T-helper 2 cell treated with Interferon-gamma antibody and Interleukin-4, amounts not matched to agents 100 ng/mL and 5 ng/mL, for 36 hours (primary cell): ENCODE data around the gene FLT3. TPM values are rescaled to one million over a fixed set of nuclear protein-coding genes. Genes with fewer than 3 reads are reported as not detected.
"Not testable (repeated sequence)": the region's sequence is repeated elsewhere in the genome, so short reads cannot be mapped to it uniquely, and the experiment has no call there.

Experiments
- intact Hi-C: fragments of 100-400 bp; cut with micrococcal nuclease; formaldehyde crosslinking; loops from one replicate; pipeline ENCODE4 v1.15.1; 2023
- total RNA-seq: library from RNA; stranded (reverse); gene quantifications from 2 replicates; pipeline ENCODE4 v1.2.3, GENCODE V29; 2022

The FLT3 gene
- total RNA-seq, 1 donor from 2014 or later, result not detected

DNA sequence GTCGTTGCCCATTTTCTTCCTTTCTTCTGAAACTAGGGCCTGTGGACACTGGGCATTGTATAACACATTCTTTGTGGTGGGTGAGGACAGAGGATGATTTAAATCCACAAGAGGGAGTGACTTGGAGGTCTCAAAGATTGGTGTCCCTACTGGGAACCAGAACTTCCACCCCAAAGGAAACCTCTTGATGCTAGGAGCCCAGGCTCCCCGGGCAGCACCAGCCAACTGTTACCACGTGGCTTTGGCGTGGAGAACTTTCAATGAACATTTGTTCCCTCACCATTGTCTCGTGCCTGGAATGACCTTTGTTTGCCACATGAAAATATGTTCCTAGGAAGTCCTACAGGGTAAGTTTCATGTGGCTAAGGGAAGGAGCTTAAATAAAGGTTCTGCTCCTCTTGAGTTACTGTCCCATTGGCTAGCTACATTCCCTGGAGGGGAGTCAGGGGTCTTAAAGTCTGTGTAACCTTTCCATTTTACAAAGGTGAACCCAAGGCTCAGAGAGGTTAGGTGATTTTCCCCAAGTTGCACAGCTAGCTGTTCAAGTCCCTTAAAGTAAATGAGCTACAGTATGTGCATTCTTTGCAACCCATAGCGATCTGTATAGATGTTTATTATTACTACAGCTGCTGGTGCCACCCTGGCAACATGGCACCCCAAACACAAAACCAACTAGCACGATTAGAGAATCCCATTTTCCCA is 126.3 kb downstream of the FLT3 start:
- intact Hi-C loops, result no loop called here

DNA sequence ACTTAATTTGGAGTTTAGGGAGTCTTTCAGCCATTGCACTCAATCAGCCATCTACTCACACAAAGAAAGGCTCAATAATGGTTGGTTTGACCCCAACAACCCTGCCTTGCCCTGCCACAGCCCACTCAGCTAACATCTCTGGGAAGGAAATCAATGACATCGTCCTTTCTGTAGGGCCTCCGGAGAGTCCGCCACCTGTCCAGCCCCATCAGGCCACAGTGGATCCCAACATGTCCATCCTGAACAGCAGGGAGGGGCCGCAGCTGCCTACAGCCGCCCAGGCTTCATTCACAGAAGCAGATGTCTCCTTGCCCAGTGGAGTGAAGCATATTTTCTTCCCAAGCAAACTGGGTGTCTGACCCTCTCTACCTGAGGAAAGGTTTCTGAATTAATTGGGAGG is 127.1 kb downstream of the FLT3 start:
- intact Hi-C loops, result no loop called here

DNA sequence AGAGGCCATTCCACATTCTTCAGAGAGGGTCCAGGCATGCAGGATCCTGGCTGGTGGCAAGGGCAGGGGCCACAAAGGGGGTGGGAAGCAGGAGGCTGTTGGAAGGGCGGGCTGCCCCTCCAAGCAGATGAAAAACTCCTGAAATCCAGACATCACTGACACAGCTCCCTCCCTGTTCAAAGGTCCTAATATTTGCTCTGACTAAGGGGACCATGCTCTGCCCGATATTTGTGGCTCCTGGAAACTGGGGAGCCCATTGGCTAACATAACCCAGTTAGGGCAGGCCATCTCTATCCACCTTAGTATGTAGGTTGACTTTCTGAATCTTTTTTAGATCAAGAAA is 127.9 kb downstream of the FLT3 start:
- intact Hi-C loops, result no loop called here

DNA sequence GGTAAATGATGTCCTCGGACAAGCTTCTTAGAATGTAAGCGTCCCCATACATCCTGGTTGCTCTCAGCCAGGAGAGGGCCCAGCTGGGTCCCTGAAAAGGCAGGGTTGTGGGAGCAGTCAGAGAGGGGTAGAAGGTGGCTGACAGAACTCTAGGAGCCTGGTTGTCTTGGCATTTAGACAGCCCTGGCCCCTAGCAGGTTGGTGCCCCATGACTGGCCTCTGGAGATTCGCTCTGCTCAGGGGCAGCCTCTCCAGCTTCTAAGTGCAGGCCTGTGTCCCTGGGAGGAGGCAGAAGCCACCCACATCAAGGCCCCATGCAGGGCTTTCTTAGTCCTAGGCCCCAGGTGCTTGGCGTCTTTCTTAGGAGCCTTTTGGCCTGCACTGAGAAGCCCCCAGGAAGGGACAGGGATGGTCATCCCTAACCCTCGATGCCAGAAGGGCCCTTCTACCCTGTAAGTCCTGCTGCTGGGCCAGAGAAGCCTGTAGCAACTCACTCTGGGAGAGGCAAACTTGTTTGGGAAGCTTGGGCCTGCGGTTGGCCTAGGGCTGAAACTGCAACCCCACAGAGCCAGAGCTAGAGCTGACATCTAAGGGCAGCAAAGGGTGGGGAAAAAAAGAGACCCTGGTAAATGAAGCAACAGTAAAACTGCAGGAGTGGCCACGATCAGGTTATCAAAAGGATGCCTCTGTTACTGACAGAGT is 128.4 kb downstream of the FLT3 start:
- intact Hi-C loops, result no loop called here

DNA sequence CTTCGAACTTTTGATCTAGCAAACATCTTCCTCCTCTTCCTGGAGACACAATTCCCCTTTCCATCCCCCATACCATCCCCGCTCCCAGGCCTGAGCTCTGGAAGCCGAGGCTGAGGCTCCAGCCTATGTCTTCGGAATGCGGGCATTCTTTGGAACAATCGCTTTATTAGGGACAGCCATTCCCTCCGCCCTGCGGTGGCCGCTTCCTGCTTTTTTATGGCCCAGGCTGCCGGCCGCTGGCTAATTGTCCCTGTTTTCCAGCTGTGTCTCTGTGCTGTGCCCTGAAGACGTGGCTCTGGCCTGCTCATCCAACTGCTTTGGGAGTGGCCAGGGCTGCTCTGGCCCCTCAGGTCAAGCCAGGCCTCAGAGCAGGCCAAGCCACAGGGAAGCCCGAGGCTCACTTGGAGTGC is 129.1 kb downstream of the FLT3 start:
- intact Hi-C loops, result no loop called here

DNA sequence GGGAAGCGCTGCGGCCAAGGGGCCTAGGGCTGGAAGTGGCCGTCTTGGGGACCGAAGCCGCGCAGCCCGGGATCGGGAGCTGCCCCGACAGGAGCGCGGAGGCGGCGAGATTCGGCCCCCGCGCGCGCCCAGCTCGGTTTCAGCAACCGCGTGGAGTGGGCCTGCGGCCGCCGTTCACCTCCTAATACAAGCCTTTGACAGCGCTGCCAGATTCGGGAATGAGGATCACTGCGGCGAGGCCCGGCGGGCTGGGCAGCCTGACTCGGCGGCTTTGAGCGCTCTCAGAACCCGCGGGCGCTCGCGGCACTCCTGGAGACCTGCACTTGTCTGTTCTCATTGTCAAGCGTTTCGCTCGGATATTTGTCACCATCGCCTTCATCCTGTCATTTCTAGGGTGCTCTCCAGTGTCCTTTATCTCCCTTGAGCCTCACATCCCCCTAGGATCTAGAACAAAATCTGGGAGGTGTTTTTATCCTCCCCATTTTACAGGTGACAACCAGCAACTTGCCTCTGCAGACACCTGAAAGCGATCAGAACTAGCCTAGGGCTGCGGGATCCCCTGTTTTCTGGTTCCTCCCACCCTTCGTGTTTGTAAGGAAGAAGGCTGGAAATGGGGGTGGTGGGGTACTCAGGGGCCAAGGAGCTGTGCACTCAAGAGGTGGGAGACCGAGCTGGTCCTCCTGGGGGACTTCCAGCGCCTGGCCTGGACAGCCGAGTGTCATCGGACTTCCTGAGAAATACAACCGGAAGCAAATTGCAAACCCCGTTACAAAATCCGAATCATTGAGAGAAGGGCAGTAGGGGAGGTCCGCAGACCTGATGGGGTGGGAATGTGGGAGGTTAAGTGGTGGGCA is 129.8 kb downstream of the FLT3 start:
- intact Hi-C loops, result no loop called here

GRCh38 chr13:27969866-27970229 is 130.5 kb downstream of the FLT3 start:
- intact Hi-C loops, result no loop called here

DNA sequence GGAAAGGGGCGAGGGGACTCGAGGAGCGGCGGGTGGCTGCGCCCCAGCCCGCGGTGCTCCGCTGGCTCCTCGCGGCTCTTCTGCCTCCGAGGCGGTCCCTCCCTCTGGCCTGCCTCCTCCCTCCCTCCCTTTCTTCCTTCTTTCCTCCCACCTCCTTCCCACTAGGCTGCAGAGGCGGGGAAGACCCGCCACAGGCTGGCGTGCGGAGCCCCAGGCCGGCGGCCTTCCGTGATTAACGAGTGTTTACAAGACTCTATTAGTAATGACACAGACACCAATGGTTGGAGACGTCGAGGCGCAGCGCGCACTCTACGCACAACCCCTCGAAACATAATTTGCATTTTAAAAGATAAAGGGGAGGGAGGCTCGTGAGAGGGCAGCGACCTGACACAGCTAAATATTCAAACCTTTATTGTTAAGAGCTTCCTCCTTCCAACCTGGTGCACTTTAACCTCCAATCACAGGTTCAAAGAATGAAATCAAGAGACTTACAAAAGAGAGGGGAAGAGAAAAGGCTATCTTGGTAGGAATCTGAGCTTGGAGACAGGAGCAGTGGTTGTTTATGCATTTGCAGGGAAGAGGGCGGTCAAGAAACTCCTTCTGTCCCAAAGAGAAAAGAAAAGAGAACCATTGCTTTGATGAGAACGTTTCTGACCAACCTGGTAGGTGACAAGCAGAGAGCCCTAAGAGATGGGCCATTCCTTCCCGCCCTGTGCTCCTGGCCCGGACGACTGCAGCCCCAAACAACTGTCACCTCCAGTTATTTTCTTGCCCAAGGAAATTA is 131.1 kb downstream of the FLT3 start, which contains the start of gene CDX2:
Gene CDX2 (minus strand): TSS at position 234 of the 784 bp plus-strand sequence. CDS start 309 bp downstream, outside the sequence.
- intact Hi-C loops, result no loop called here

GRCh38 chr13:27968316-27969081 is 131.9 kb downstream of the FLT3 start:
- intact Hi-C loops, result no loop called here

DNA sequence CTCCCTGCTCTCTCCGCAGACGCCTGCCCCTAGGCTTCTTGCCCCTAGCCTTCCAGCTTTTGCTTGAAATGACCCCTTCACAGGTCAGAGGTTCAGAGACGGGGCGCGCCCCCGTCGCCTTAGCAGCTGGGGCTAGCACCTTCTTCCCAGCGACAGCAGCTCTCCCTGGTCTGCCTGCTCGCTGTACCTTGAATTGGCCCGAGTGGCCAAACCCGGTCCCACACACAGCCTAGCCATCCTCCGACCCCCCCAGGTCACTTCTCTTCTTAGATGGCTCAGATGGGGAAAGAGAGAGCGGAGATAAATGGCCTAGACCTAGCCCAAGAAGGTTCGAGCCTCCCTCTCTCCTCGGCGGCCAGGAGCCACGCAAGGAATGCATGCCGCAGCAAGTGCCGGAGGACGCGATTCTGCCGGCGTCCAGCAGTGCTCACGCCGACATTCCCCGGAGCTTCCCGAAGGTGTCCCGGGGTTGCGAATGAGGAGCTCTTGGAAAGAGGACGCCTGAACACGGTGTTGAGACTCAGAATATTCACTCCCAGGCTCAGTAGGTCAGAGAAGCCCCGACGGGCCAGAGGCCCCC is 132.6 kb downstream of the FLT3 start:
- intact Hi-C loops, result loop anchor here (2.0 kb wide), 1 partner anchor 45 kb away; no protein-coding TSS in a partner anchor

- intact Hi-C loops, result loop anchor here (2.0 kb wide), 1 partner anchor 44 kb away; no protein-coding TSS in a partner anchor
These were observed 133.1 kb downstream of the FLT3 start for GRCh38 chr13:27967203-27967735.

GRCh38 chr13:27966641-27967202 is 133.7 kb downstream of the FLT3 start:
- intact Hi-C loops, result loop anchor here (2.0 kb wide), 1 partner anchor 44 kb away; no protein-coding TSS in a partner anchor

DNA sequence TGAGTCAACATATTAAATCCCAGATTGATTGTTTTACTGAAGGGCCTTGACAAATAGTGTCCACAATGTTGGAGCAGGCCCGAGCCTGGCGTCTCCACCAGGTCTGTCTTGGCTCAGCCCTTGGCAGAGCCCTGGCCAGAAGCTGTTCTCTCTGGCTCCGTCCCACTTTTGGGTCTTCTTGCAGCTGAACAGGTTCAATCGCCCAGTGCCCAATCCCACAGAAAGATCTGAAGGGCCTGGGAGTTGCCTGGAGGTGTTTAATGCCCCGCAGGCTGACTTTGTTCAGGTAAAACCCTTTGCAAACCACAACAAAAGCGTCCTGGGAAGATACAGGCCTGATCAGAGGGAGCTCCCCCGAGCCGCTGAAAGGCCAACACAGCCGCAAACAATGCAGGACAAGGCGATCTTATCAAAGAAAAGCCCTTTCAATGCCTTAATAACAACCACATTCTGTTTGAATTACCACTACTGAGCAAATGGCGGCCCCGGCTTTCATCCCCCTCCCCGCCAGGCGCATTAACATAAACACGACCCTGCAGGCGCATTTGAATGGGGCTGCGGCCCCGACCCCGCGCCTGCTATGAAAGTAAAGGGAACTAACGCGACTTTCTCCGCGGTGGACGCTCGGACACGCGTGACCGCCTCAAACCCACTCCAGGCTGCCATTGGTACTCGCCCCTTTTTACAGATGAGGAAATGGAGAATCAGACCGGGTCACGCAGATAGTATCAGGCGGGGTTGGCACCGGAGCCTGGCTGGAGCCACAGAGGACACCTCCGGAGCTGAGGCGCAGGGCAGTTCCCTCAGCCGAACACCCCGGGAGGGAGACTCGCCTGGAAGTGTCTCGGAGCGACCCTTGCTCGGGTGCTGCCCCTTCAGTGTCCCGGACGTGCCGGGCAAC is 134.4 kb downstream of the FLT3 start:
- intact Hi-C loops, result loop anchor here (2.0 kb wide), 1 partner anchor 43 kb away; no protein-coding TSS in a partner anchor

DNA sequence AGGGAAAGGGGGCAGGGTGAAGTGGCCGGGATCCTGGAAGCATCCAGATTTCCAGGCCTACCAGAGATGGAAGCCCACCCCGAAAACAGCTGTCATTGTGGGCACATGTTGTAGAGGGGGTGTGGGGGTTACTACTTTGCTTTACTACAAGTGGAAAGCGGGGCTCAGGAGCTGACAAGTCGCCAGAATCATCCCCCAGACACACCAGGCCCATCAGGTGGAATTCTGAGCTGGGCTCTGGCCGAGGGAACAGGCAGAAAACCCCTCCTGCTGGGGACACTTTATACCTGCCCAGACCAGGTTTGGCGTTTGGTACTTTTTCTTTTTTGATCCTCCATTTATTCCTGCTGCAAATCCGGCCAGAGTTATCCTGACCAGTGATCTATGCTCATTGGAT is 135.0 kb downstream of the FLT3 start:
- intact Hi-C loops, result no loop called here

DNA sequence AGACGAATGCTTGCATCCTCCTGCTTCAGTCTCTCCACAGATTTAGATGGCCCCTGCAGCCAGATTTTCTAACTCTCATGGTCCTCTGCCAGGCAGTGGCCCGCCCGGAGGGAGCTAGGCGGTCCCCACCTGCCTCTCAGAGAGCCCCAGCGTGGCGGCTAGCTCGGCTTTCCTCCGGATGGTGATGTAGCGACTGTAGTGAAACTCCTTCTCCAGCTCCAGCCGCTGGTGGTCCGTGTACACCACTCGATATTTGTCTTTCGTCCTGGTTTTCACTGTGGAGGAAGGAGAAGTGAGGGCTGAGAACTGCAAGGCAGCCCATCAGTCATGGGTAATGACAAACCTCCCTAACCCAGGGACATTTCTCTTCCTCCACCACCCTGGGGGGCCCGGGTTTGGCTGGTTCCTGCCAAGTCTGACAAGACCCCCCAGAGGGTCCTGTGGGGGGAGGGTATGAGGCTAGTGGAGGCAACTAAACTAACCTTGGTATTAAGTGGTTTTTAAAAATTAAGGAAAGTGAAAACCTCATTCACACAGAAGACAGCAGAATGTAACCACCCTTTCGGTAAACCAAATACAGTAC is 135.5 kb downstream of the FLT3 start:
- intact Hi-C loops, result no loop called here

- intact Hi-C loops, result not testable (repeated sequence)
These were observed 136.2 kb downstream of the FLT3 start for GRCh38 chr13:27964206-27964605.

DNA sequence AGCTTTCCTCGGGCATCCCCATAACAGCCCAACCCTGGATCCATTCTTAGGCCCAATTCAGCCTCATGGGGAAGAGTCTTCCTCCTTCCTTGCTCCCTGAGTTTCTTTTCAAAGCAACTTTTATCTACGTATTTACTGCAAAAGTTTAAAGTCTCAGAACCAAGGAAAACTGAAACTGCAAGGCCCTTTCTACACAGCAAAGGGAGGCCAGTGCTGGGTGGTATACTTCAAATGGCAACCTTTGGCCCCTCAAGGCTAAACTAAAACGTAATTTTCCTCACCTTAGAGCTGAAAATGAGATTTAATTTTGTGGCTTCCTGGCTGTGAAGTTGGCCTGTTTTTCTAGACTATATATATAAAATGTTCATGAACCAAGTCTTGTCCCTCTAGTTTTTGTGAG is 136.9 kb downstream of the FLT3 start:
- intact Hi-C loops, result no loop called here

- intact Hi-C loops, result no loop called here
These were observed 137.4 kb downstream of the FLT3 start for GRCh38 chr13:27962982-27963381.
